Measurements from ENCODE around the gene MCTP1.

The MCTP1 gene

DNA sequence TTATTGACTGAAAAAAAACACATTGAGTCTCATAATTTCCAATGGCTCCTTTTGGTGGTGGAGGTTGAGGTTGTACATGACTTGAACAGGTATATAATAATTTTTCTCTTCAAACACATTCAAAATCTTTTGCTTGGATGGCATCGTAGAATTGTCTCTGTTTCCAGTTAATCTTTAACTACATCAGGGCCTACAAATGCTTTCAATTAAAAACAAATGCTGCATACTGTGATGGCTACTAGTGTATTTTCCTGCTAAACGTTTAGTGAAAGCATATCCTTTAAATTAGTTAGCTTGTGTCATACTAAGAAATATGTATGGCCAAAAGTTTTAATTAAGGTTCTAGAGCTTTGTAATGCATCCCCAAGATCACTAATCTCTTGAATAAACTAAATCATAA, 352.6 kb downstream of the MCTP1 start:
- no peak for DNase-seq

DNA sequence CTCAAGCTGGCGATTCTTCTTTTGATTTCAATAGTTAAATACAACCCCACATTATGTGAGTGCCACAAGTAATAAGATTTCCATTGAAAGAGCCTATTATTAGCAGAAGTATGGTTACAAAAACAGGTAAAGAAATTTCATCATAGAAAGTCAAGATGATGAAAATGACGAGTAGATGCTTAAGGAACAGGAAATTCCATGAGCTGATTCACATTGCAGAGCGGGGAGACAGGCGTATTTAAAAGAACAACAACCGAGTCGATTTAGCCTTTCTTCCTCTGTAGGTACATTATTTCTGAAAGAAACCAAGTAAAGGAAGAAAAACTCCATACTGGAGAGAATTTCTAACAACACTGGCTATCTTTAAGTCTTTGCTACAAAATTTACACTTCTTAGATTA, 356.0 kb downstream of the MCTP1 start:
- no peak for DNase-seq

DNA sequence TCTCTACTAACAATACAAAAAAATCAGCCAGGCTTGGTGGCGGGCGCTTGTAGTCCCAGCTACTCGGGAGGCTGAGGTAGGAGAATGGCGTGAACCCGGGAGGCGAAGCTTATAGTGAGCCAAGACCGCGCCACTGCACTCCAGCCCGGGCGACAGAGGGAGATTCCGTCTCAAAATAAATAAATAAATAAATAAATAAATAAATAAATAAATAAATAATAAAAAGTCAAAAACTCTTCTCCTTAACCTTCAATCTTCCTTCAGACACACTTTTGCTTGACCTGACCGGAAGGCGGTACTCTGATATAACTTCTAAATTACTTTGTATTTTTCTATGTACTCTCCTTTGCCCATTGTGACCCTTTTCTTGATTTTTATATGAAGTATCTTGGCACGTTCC, 364.3 kb downstream of the MCTP1 start:
- DNase-seq = no peak

GRCh38 chr5:94916619-94917018, 368.3 kb downstream of the MCTP1 start:
- no peak for DNase-seq

- DNase-seq = peak in 1 of 2 experiments; percentile 3
These were observed 373.6 kb downstream of the MCTP1 start for GRCh38 chr5:94911276-94911675.

DNA sequence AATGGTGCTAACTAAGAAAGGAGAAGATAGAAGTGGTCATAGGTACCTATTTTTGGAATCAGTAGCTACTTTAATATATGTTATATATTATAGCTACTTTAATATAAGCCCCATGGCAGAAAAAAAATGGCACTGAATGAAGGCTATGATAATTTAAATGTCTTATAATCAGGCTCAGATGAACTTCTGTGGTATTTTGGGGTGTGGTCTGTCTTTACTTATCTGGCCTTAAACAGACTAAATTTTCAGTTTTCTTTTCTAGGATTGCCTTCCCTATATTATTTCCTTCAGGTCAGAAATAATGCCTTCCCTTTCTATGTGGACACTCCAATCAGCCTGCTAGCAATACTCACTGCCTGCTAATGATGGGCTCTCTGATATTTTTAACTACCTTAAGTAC, 374.2 kb downstream of the MCTP1 start:
- no peak for DNase-seq

GRCh38 chr5:94908889-94909480, 375.9 kb downstream of the MCTP1 start:
- peak; percentile 3 to 4 for DNase-seq

- DNase-seq = no peak
These were observed 378.1 kb downstream of the MCTP1 start for GRCh38 chr5:94906750-94907149.

- DNase-seq = no peak
These were observed 381.2 kb downstream of the MCTP1 start for GRCh38 chr5:94903726-94904125.

DNA sequence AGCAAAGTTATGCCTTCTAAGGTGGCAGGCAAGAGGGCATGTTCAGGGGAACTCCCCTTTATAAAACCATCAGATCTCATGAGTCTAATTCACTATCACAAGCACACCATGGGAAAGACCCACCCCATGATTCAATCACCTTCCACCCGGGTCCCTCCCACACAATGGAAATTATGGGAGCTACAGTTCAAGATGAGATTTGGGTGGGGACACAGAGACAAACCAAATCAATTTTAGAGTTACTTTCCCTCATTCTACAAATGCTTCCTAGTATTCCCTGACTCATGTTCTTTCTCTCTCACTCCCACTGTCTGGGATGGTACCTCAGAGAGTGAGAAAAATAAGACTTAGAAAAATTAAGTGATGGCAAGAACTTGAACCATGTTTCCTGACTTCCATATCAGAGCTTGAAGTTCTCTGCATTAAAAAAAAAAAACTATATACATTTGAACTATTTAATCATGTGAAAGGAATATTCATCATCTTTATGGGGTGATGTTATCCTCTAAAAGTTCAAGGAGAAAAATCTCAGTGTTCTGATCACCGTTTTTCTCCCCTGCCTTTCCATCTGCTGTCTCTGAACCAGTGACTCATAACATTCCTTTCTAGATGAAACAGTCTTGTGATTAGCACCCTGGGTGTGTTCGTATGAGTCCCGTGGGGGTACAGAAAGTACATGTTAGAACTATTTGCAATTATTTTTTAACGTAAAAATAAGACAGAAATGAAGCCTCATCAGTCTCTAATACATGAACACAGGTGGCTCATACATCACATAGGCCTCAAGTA, 383.5 kb downstream of the MCTP1 start:
- no peak for DNase-seq

- no peak for DNase-seq
These were observed 384.8 kb downstream of the MCTP1 start for GRCh38 chr5:94900006-94900505.

DNA sequence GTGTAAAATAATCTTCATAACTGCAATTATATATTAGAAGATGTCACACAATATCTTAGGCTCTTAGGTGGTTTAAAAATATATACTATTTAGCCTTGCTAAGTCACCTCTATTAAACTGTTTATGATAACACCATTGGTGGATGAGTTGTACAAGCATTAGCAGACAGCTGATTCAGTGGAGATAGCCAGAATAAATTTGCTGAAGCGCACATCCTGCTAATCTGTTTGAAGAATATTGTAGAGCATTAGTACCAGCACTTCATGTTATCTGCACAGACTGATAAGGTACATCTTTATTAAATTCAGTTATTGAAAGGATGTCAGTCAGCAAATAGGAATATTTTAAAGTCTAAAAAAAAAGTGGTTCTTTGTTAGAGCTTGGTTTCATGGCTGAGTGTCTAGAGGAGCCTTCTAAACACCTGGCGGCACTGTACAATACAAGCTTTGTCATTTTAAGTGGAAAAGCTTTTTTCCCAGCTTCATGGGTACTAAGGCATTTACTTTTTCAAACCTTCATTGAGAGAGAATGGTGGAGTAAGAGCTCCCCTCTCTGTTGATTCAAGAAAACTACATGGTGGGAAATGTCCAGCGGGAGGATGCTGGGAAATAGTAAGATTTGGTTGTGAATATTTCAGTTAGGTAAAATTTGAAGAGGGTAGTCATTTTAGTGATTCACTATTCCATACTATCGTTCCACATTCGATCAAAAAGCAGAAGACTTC, 391.3 kb downstream of the MCTP1 start:
- DNase-seq = no peak

- DNase-seq = no peak
These were observed 392.9 kb downstream of the MCTP1 start for GRCh38 chr5:94891972-94892371.

- no peak for DNase-seq
These were observed 393.3 kb downstream of the MCTP1 start for GRCh38 chr5:94891565-94891964.

DNA sequence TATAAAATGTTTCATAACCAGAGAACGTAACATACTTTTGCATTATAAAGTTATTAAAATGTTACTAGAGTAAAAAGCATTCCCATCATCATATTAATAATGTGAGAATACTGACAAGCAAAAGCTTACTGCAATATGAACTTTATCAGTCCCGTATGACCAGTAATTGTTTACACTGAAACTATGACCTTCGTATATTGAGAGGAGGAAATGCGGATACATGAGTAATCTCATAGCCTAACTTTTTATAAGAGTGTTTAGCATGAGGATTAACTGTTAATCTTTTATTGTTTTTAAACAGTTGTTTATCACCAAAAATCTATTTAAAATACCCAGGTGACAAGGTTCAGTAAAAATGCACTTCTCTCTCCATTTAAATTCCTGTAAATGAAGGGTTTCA, 394.0 kb downstream of the MCTP1 start:
- no peak for DNase-seq

DNA sequence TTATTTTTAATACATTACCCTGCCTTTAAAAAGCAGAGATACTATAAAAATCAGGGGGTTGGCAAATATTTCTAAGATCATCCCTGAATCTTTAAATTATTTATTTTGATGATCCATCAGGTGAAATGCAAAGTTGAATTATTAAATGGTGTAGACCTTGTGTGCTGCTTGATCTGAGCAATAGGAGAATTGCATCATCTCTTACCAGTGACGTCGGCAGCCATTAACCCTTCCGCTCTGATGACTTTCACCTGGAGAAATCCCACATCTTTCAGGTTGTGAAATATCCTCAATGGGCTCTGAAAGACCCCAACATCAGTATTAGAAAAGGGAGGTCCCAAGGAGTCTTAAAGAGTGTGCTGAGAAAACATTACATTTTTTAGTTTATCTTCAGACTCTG, 396.2 kb downstream of the MCTP1 start:
- DNase-seq = no peak

DNA sequence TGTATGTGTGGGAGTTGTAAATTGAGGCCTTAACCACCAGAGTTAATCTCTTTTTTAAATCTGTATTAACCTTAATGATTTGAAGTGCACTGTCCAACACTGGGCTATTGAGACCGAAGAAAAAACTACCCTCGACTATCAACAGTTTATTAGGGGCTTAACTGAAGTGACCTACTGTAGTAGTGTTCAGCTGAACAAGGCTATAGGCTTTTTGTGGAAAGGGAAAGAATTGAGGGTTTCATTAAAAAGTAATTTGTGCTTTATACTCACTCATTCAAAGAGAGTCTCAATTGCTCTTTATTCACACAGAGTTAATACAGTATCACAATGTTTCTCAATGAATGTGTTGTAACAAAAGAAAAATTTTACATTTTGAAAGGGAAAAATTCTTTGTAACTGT, 399.0 kb downstream of the MCTP1 start:
- no peak for DNase-seq

GRCh38 chr5:94884311-94884710, 400.6 kb downstream of the MCTP1 start:
- DNase-seq = no peak

DNA sequence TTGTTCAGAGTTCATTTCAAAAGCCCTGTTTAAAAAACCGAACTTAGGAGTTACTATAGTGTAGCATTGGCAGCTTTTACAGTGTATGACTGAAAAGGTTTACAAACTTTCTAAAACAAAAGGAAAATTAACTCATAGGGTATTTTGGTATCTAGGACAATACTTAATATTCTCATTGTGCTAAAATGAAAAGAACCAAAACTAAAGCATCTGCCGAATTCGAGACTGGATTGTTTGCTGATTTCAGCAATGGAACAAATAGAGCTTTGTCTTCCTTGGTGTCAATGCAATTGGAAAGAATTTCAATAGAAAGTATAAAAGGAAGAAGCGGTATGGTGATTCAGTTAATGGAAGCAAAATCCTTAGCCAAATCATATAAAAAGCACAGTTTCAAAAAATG, 412.4 kb downstream of the MCTP1 start:
- DNase-seq = no peak

DNA sequence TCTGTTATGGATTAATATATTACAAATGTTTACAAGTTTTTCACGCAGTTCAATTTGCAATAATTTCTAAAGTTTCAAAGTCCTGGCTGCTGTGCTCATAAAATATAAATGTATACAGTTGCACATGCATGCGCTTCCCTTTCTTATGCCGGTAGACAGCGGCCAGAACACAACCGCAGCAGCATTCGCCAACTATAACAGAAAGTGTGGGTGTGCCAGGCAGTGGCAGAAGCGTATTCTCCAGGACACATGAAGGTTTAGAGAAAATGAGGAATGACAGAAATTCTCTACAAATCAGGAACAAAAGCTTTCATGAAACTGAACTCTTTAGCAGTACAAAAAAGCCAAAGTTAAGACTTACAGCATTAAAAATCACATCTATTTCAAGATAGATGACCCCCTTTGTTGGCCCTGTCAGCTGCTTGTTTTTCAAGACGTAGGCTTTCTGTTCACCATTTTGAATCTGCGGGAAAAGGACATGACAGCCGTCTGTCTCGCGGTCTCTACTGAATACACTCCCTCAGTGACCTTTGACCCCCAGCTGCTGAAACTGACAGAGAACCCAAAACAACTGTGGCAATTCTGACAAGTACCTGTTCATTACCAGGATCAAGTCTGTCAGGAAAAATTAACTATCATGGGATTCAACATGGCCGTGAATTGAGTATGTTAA, 414.2 kb downstream of the MCTP1 start:
- no peak for DNase-seq

DNA sequence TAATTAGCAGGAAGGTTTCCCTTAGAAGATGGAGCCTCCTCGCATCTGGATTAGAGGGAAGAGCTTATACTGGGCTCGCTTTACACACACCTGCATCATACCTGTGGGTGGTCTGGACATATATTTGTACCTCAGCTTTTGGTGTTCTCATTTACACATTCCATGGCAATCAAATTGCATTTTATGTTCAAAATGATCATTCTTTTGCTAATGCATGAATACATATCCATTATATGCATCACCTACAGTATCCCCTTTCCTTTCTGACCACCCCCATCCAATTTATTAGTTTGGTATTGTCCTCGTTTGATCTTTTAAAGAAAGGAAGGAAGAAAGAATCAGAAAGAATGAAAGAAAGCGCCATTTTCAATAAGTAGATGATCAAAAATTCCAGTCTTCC, 415.0 kb downstream of the MCTP1 start:
- DNase-seq = no peak

DNA sequence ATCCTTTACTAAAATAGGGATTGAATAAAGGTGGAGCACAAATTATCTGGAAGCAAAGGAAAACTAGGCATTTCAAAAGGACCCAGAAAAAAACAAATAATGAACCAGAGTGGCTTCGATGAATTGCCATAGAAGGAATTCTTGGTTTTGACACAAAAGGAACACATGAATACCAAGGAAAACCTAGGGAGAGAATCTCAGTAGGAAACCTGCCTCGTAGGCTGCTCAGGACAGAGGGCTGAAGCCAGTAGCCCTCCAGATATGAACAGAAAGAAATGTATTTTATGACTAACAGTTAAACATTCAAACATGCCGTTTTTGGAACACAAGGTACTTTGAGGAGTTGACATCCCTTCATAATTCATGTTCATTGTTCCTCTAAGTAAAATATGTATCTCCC, 420.9 kb downstream of the MCTP1 start:
- DNase-seq = no peak

- DNase-seq = no peak
These were observed 427.8 kb downstream of the MCTP1 start for GRCh38 chr5:94857111-94857510.
